H9 (cell line): ENCODE data around the gene LHFPL6. TPM values are rescaled to one million over a fixed set of nuclear protein-coding genes. Genes with fewer than 3 reads are reported as not detected.

ENCODE experiments used
- DNase-seq: peaks from one replicate; pipeline ENCODE4 v3.0.0-alpha.2; 2017
- H2AFZ ChIP-seq: one replicate; pipeline ENCODE4 v1.6.1; 2013; ENCODE audit warnings: mild to moderate bottlenecking, low read length, control low read depth, moderate library complexity
- H2AK5ac ChIP-seq: 2 replicates; pipeline ENCODE4 v1.6.1; 2013; ENCODE audit warnings: low read length, control low read depth, mixed read lengths; ENCODE audit not compliant: insufficient read length
- H2BK120ac ChIP-seq: one replicate; pipeline ENCODE4 v1.6.1; 2013; ENCODE audit warnings: low read depth, mild to moderate bottlenecking, low read length, control low read depth, inconsistent platforms; ENCODE audit not compliant: poor library complexity, severe bottlenecking
- H2BK12ac ChIP-seq: 2 replicates; pipeline ENCODE4 v1.6.1; 2013; ENCODE audit warnings: low read length, control low read depth, mixed read lengths, low read depth; ENCODE audit not compliant: insufficient read length
- H2BK15ac ChIP-seq: 2 replicates; pipeline ENCODE4 v1.6.1; 2013; ENCODE audit warnings: low read depth, low read length, control low read depth
- H2BK20ac ChIP-seq: one replicate; pipeline ENCODE4 v1.6.1; 2013; ENCODE audit warnings: low read depth, mild to moderate bottlenecking, low read length, control low read depth, inconsistent platforms; ENCODE audit not compliant: poor library complexity, severe bottlenecking
- H2BK5ac ChIP-seq: 2 replicates; pipeline ENCODE4 v1.6.1; 2013; ENCODE audit warnings: low read length, control low read depth, mixed read lengths; ENCODE audit not compliant: insufficient read length
- H3K14ac ChIP-seq: 2 replicates; pipeline ENCODE4 v1.6.1; 2013; ENCODE audit warnings: low read length, control low read depth; ENCODE audit not compliant: insufficient read depth
- H3K18ac ChIP-seq: 2 replicates; pipeline ENCODE4 v1.6.1; 2013; ENCODE audit warnings: low read depth, mild to moderate bottlenecking, mixed read lengths, low read length, control low read depth; ENCODE audit not compliant: insufficient read length
- H3K23ac ChIP-seq: 2 replicates; pipeline ENCODE4 v1.6.1; 2013; ENCODE audit warnings: low read length, control low read depth, mixed read lengths, low read depth; ENCODE audit not compliant: insufficient read length
- H3K23me2 ChIP-seq: 2 replicates; pipeline ENCODE4 v1.6.1; 2013; ENCODE audit warnings: low read depth, mild to moderate bottlenecking, mixed read lengths, low read length, control low read depth; ENCODE audit not compliant: insufficient read length, poor library complexity, severe bottlenecking
- H3K27ac ChIP-seq: 2 replicates; pipeline ENCODE4 v1.5.1; 2013; ENCODE audit warnings: low read length, control low read depth, mixed read lengths, low read depth; ENCODE audit not compliant: insufficient read length
- H3K27me3 ChIP-seq: 2 replicates; pipeline ENCODE4 v1.6.1; 2013; ENCODE audit warnings: low read length, control low read depth, inconsistent platforms; ENCODE audit not compliant: insufficient read depth
- H3K4ac ChIP-seq: 2 replicates; pipeline ENCODE4 v1.6.1; 2013; ENCODE audit warnings: low read depth, mild to moderate bottlenecking, control low read depth, inconsistent platforms, low read length, moderate library complexity
- H3K4me1 ChIP-seq: 2 replicates; pipeline ENCODE4 v1.6.1; 2013; ENCODE audit warnings: low read length, control low read depth, inconsistent platforms; ENCODE audit not compliant: insufficient read depth
- H3K4me2 ChIP-seq: 2 replicates; pipeline ENCODE4 v1.6.1; 2013; ENCODE audit warnings: low read length, control low read depth, mixed read lengths; ENCODE audit not compliant: insufficient read length, insufficient read depth
- H3K56ac ChIP-seq: 2 replicates; pipeline ENCODE4 v1.6.1; 2013; ENCODE audit warnings: low read depth, mild to moderate bottlenecking, mixed read lengths, low read length, control low read depth; ENCODE audit not compliant: insufficient read length
- H3K79me1 ChIP-seq: 2 replicates; pipeline ENCODE4 v1.6.1; 2013; ENCODE audit warnings: low read depth, mild to moderate bottlenecking, moderate library complexity, low read length, control low read depth, inconsistent platforms; ENCODE audit not compliant: insufficient read depth, poor library complexity, severe bottlenecking
- H3K79me2 ChIP-seq: 2 replicates; pipeline ENCODE4 v1.6.1; 2013; ENCODE audit warnings: low read length, control low read depth, inconsistent platforms; ENCODE audit not compliant: insufficient read depth
- H3K9ac ChIP-seq: 2 replicates; pipeline ENCODE4 v1.6.1; 2013; ENCODE audit warnings: low read length, control low read depth, mixed read lengths; ENCODE audit not compliant: insufficient read length; ENCODE audit errors: extremely low read depth
- H3K9me3 ChIP-seq: one replicate; pipeline ENCODE4 v1.6.1; 2013; ENCODE audit warnings: low read depth, low read length, inconsistent platforms; ENCODE audit not compliant: control insufficient read depth
- H3T11ph ChIP-seq: one replicate; pipeline ENCODE4 v1.6.1; 2013; ENCODE audit warnings: mild to moderate bottlenecking, low read length, control low read depth, inconsistent platforms
- H4K20me1 ChIP-seq: one replicate; pipeline ENCODE4 v1.6.1; 2013; ENCODE audit not compliant: control insufficient read depth, insufficient read length, insufficient read depth
- H4K5ac ChIP-seq: 2 replicates; pipeline ENCODE4 v1.6.1; 2013; ENCODE audit warnings: low read depth, mild to moderate bottlenecking, mixed read lengths, low read length, control low read depth; ENCODE audit not compliant: insufficient read length
- H4K8ac ChIP-seq: replicated peaks from 2 replicates; pipeline ENCODE4 v1.6.1; 2013; ENCODE audit warnings: low read length, control low read depth, mixed read lengths, low read depth; ENCODE audit not compliant: insufficient read length
- H4K91ac ChIP-seq: 2 replicates; pipeline ENCODE4 v1.6.1; 2013; ENCODE audit warnings: low read depth, mild to moderate bottlenecking, moderate library complexity, mixed read lengths, low read length, control low read depth; ENCODE audit not compliant: insufficient read length
- H3K27ac Mint-ChIP-seq, 3 experiments: 2 replicates in 2 of 3; 3 replicates in 1 of 3; pipeline ENCODE4 v1.8.0; 2020 to 2021; ENCODE audit warnings: mixed read lengths in 3 of 3, mild to moderate bottlenecking in 1 of 3, moderate library complexity in 1 of 3
- H3K27me3 Mint-ChIP-seq: 2 replicates; pipeline ENCODE4 v1.8.0; 2021; ENCODE audit warnings: low read depth, mild to moderate bottlenecking, moderate library complexity, mixed read lengths
- H3K36me3 Mint-ChIP-seq, 3 experiments: 2 replicates in 2 of 3; 3 replicates in 1 of 3; pipeline ENCODE4 v1.8.0; 2020 to 2021; ENCODE audit warnings: low read depth in 3 of 3, mixed read lengths in 3 of 3; ENCODE audit not compliant: insufficient read depth in 1 of 3
- H3K4me1 Mint-ChIP-seq, 2 experiments: 2 replicates each; pipeline ENCODE4 v1.8.0; 2020; ENCODE audit warnings: mixed read lengths in 2 of 2
- H3K4me3 Mint-ChIP-seq, 2 experiments: 2 replicates in 1 of 2; 3 replicates in 1 of 2; pipeline ENCODE4 v1.8.0; 2020 to 2021; ENCODE audit warnings: mild to moderate bottlenecking in 2 of 2, mixed read lengths in 2 of 2, moderate library complexity in 1 of 2
- H3K9me3 Mint-ChIP-seq, 2 experiments: 2 replicates in 1 of 2; 3 replicates in 1 of 2; pipeline ENCODE4 v1.8.0; 2020; ENCODE audit warnings: mild to moderate bottlenecking in 2 of 2, mixed read lengths in 2 of 2, moderate library complexity in 1 of 2
- CTCF ChIP-seq: fragments of 200-600 bp; sonication (generic); conservative IDR thresholded peaks from 3 replicates; pipeline ENCODE4 v1.8.0; 2021; ENCODE audit warnings: antibody characterized with exemption, mild to moderate bottlenecking
- WGBS: extraction: QIAGEN DNeasy Blood & Tissue Kit; methylation state at CpG from one replicate; pipeline ENCODE4 v1.1.7; 2013; ENCODE audit warnings: missing lambda C conversion rate, low lambda C conversion rate, mixed read lengths; ENCODE audit not compliant: insufficient read length; ENCODE audit errors: extremely low coverage; 5-methylcytosine and 5-hydroxymethylcytosine counted together
- total RNA-seq: library from RNA; stranded (reverse); gene quantifications from 2 replicates; pipeline ENCODE4 v1.2.1, GENCODE V29; 2021

LHFPL6 gene
- total RNA-seq, 1 experiment from 2014 or later: 3.5 TPM

DNA sequence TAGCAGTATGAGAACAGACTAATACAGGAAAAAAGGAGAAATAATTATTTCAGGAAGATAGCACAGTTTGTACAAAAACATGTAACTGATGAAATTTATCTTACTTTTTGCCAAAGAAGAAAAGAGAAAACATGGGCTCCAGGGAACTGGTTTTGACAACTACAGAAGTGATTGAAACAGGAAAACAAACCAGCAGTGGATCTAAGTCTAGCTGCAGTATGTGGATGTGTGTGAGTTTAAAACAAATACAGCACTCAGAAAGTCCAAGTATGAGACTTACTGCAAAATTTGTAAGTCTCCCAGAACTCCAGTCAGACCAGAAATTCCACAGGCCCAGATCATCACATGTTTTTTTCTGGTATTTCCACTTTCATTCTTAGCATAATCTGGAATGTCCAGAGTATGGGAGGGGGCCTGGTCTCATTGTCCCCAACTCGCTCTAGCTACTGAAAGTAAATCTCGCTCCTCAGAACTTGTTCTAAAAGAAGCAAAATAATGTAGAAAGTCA, 305.3 kb downstream of the LHFPL6 start:
- Histone ChIP-seq H3K23me2 (no peaks in the 10 kb centered on the region), H4K8ac (no peak overlapping the region), H2BK20ac (no peak overlapping the region), H4K20me1 (no peaks in the 10 kb centered on the region), H2BK5ac (no peak overlapping the region), H3K79me2 (no peaks in the 10 kb centered on the region), H3K79me1 (no peaks in the 10 kb centered on the region), H4K5ac (no peak overlapping the region), H2BK15ac (no peak overlapping the region), H3T11ph (no peak overlapping the region), H4K91ac (no peak overlapping the region), H3K4me1 (no peaks in the 10 kb centered on the region), H3K27ac (no peak overlapping the region), H3K18ac (no peak overlapping the region), H2AK5ac (no peak overlapping the region), H3K27me3 (no peaks in the 10 kb centered on the region), H3K14ac (no peak overlapping the region), H2BK12ac (no peak overlapping the region), H3K4me2 (no peak overlapping the region), H3K9me3 (no peaks in the 10 kb centered on the region), H3K4ac (no peak overlapping the region), H3K56ac (no peak overlapping the region), H3K9ac (no peak overlapping the region), H3K23ac (no peak overlapping the region), H2AFZ (no peak overlapping the region), H2BK120ac (no peak overlapping the region)
- H3K36me3 Mint-ChIP-seq: peaks cover 13 to 23% (median 23%) of the 10 kb centered on the region in 3 experiments
- TF ChIP-seq CTCF: no peak
- no CpG with 5 or more reads among the region's 2 CpGs for WGBS
- DNase-seq: no peak
- no peak overlapping the region for H3K27ac Mint-ChIP-seq
- no peak overlapping the region for H3K4me3 Mint-ChIP-seq
- H3K27me3 Mint-ChIP-seq: peaks cover 1% of the 10 kb centered on the region; the same call in 1 of the 2 replicates
- H3K9me3 Mint-ChIP-seq: peaks cover 26 to 29% of the 10 kb centered on the region in 2 experiments
- no peaks in the 10 kb centered on the region for H3K4me1 Mint-ChIP-seq
